Neuronal stem cell (in vitro differentiated cells): ENCODE results near the gene TPO.

Source experiments
- DNase-seq: peaks from one replicate; pipeline ENCODE4 v3.0.0-alpha.2; 2013; ENCODE audit warnings: low spot score
- H2AFZ ChIP-seq: one replicate; pipeline ENCODE4 v1.6.1; 2013; ENCODE audit warnings: mild to moderate bottlenecking, low read length, inconsistent platforms
- H2AK5ac ChIP-seq: 2 replicates; pipeline ENCODE4 v1.6.1; 2013; ENCODE audit warnings: low read depth, mild to moderate bottlenecking, inconsistent platforms, low read length, moderate library complexity, mixed read lengths
- H2BK120ac ChIP-seq: 2 replicates; pipeline ENCODE4 v1.6.1; 2013; ENCODE audit warnings: low read depth, mild to moderate bottlenecking, inconsistent platforms, low read length, moderate library complexity, mixed read lengths
- H2BK12ac ChIP-seq: one replicate; pipeline ENCODE4 v1.6.1; 2013; ENCODE audit warnings: low read length, inconsistent platforms
- H2BK15ac ChIP-seq: 2 replicates; pipeline ENCODE4 v1.6.1; 2013; ENCODE audit warnings: mild to moderate bottlenecking, low read length, inconsistent platforms, mixed read lengths
- H2BK5ac ChIP-seq: one replicate; pipeline ENCODE4 v1.6.1; 2013; ENCODE audit warnings: inconsistent platforms, mild to moderate bottlenecking, low read length, moderate library complexity
- H3K14ac ChIP-seq: one replicate; pipeline ENCODE4 v1.6.1; 2013; ENCODE audit warnings: low read length, inconsistent platforms
- H3K18ac ChIP-seq: 2 replicates; pipeline ENCODE4 v1.6.1; 2013; ENCODE audit warnings: low read length, inconsistent platforms
- H3K23ac ChIP-seq: 2 replicates; pipeline ENCODE4 v1.6.1; 2013; ENCODE audit warnings: low read depth, mild to moderate bottlenecking, mixed read lengths, low read length, inconsistent platforms; ENCODE audit not compliant: poor library complexity
- H3K27ac ChIP-seq: replicated peaks from 3 replicates; pipeline ENCODE4 v1.5.1; 2013; ENCODE audit warnings: low read length, inconsistent platforms
- H3K27me3 ChIP-seq, 3 experiments: 2 replicates each; pipeline ENCODE4 v1.6.1; 2013; ENCODE audit warnings: low read length in 3 of 3, mild to moderate bottlenecking in 2 of 3, inconsistent platforms in 1 of 3, low read depth in 1 of 3, mixed read lengths in 1 of 3, moderate library complexity in 1 of 3; ENCODE audit not compliant: control insufficient read depth in 3 of 3, insufficient read depth in 3 of 3
- H3K36me3 ChIP-seq, 2 donors: replicated peaks in 1 of 2; 2 replicates each; pipeline ENCODE4 v1.6.1; 2013; ENCODE audit warnings: low read length in 2 of 2; ENCODE audit not compliant: control insufficient read depth in 2 of 2, insufficient read depth in 2 of 2
- H3K4ac ChIP-seq: 2 replicates; pipeline ENCODE4 v1.6.1; 2013; ENCODE audit warnings: inconsistent platforms, mild to moderate bottlenecking, low read length, moderate library complexity
- H3K4me1 ChIP-seq, 2 donors: 1 replicate in 1 of 2; 2 replicates in 1 of 2; pipeline ENCODE4 v1.6.1; 2013; ENCODE audit warnings: low read length in 2 of 2, low read depth in 1 of 2; ENCODE audit not compliant: control insufficient read depth in 2 of 2, insufficient read depth in 1 of 2
- H3K4me2 ChIP-seq: one replicate; pipeline ENCODE4 v1.6.1; 2013; ENCODE audit warnings: mild to moderate bottlenecking, low read length, inconsistent platforms; ENCODE audit not compliant: insufficient read depth, poor library complexity, severe bottlenecking
- H3K4me3 ChIP-seq, 2 donors: 2 replicates each; pipeline ENCODE4 v1.5.1; 2013; ENCODE audit warnings: low read length in 2 of 2, mild to moderate bottlenecking in 2 of 2, inconsistent platforms in 1 of 2, moderate library complexity in 1 of 2
- H3K79me1 ChIP-seq: one replicate; pipeline ENCODE4 v1.6.1; 2013; ENCODE audit warnings: low read depth, mild to moderate bottlenecking, inconsistent platforms, low read length, moderate library complexity
- H3K9ac ChIP-seq: one replicate; pipeline ENCODE4 v1.6.1; 2013; ENCODE audit warnings: mild to moderate bottlenecking, low read depth, low read length, inconsistent platforms; ENCODE audit not compliant: poor library complexity
- H3K9me3 ChIP-seq, 2 donors: replicated peaks in 1 of 2; 2 replicates each; pipeline versions ENCODE3 to v1.6.1; 2013; ENCODE audit warnings: low read length in 2 of 2, mild to moderate bottlenecking in 2 of 2, inconsistent platforms in 1 of 2, low read depth in 1 of 2, mixed read lengths in 1 of 2, moderate library complexity in 1 of 2; ENCODE audit not compliant: control insufficient read depth in 2 of 2, insufficient read depth in 1 of 2
- H4K8ac ChIP-seq: one replicate; pipeline ENCODE4 v1.6.1; 2013; ENCODE audit warnings: low read depth, mild to moderate bottlenecking, inconsistent platforms, low read length, moderate library complexity
- H4K91ac ChIP-seq: one replicate; pipeline ENCODE4 v1.6.1; 2013; ENCODE audit warnings: low read length, low read depth, mild to moderate bottlenecking, inconsistent platforms; ENCODE audit not compliant: poor library complexity
- WGBS, 2 donors: extraction: QIAGEN DNeasy Blood & Tissue Kit; methylation state at CpG; one replicate each; pipeline ENCODE4 v1.1.7; 2013; ENCODE audit warnings: missing lambda C conversion rate in 2 of 2, mixed read lengths in 1 of 2; ENCODE audit not compliant: insufficient read length in 2 of 2, insufficient replicate concordance in 1 of 2; ENCODE audit errors: extremely low coverage in 2 of 2; 5-methylcytosine and 5-hydroxymethylcytosine counted together

The TPO gene

GRCh38 chr2:1375794-1376193 lies 37.5 kb upstream of the TPO start:
- Histone ChIP-seq H4K91ac (no peak overlapping the region), H3K18ac (no peak overlapping the region), H2AK5ac (no peak overlapping the region), H3K23ac (no peak overlapping the region), H2BK120ac (no peak overlapping the region), H3K4me1 (peaks cover 0 to 1% of the 10 kb centered on the region in 2 donors), H2BK12ac (no peak overlapping the region), H3K9me3 (no peaks in the 10 kb centered on the region), H3K4ac (no peak overlapping the region), H2BK15ac (no peak overlapping the region), H3K27me3 (no peaks in the 10 kb centered on the region), H3K4me2 (no peak overlapping the region), H3K27ac (no peak overlapping the region), H3K79me1 (no peaks in the 10 kb centered on the region), H2AFZ (no peak overlapping the region), H3K14ac (no peak overlapping the region), H3K9ac (no peak overlapping the region), H3K36me3 (no peaks in the 10 kb centered on the region), H4K8ac (no peak overlapping the region), H2BK5ac (no peak overlapping the region), H3K4me3 (no peak overlapping the region)
- no peak for DNase-seq
- no CpG with 5 or more reads among the region's 14 CpGs for WGBS, 2 donors

GRCh38 chr2:1377473-1377872 lies 35.8 kb upstream of the TPO start:
- H4K8ac ChIP-seq, result no peak overlapping the region
- H2AFZ ChIP-seq, result no peak overlapping the region
- no peak overlapping the region for H2BK5ac ChIP-seq
- H3K23ac ChIP-seq, result no peak overlapping the region
- no peaks in the 10 kb centered on the region for H3K4me1 ChIP-seq
- no peak overlapping the region for H3K27ac ChIP-seq
- H3K4me2 ChIP-seq, result no peak overlapping the region
- H2BK120ac ChIP-seq, result no peak overlapping the region
- H3K9ac ChIP-seq, result no peak overlapping the region
- no peaks in the 10 kb centered on the region for H3K79me1 ChIP-seq
- no peaks in the 10 kb centered on the region for H3K36me3 ChIP-seq
- no peaks in the 10 kb centered on the region for H3K9me3 ChIP-seq
- no peak overlapping the region for H3K4ac ChIP-seq
- WGBS, 2 donors, result no CpG with 5 or more reads among the region's 6 CpGs
- DNase-seq, result no peak
- H3K4me3 ChIP-seq, result no peak overlapping the region
- no peak overlapping the region for H2BK15ac ChIP-seq
- no peak overlapping the region for H4K91ac ChIP-seq
- H3K14ac ChIP-seq, result no peak overlapping the region
- no peak overlapping the region for H2AK5ac ChIP-seq
- no peaks in the 10 kb centered on the region for H3K27me3 ChIP-seq
- H3K18ac ChIP-seq, result no peak overlapping the region
- no peak overlapping the region for H2BK12ac ChIP-seq

GRCh38 chr2:1378456-1379150 lies 34.7 kb upstream of the TPO start:
- Histone ChIP-seq H3K4me3 (no peak overlapping the region), H3K4ac (no peak overlapping the region), H3K27ac (no peak overlapping the region), H3K79me1 (no peaks in the 10 kb centered on the region), H3K18ac (peak overlapping the region; percentile 63), H3K9ac (no peak overlapping the region), H3K14ac (peak overlapping the region; percentile 60), H2BK120ac (peak overlapping the region; percentile 32), H2BK15ac (peak overlapping the region; percentile 63), H2BK5ac (no peak overlapping the region), H3K4me2 (no peak overlapping the region), H2BK12ac (peak overlapping the region; percentile 77), H3K9me3 (no peaks in the 10 kb centered on the region), H4K8ac (peak overlapping the region; percentile 54), H3K4me1 (no peaks in the 10 kb centered on the region), H3K27me3 (no peaks in the 10 kb centered on the region), H3K36me3 (no peaks in the 10 kb centered on the region), H2AK5ac (peak overlapping the region; percentile 40), H3K23ac (peak overlapping the region; percentile 71), H2AFZ (no peak overlapping the region), H4K91ac (no peak overlapping the region)
- WGBS, 2 donors, result no CpG with 5 or more reads among the region's 17 CpGs
- DNase-seq, result no peak

- Histone ChIP-seq H3K79me1 (no peaks in the 10 kb centered on the region), H3K4me2 (no peak overlapping the region), H4K8ac (no peak overlapping the region), H3K27me3 (no peaks in the 10 kb centered on the region), H2BK15ac (no peak overlapping the region), H2BK120ac (no peak overlapping the region), H3K23ac (no peak overlapping the region), H3K4me3 (no peak overlapping the region), H3K9ac (no peak overlapping the region), H3K9me3 (no peaks in the 10 kb centered on the region), H4K91ac (no peak overlapping the region), H3K18ac (no peak overlapping the region), H3K14ac (no peak overlapping the region), H2AFZ (no peak overlapping the region), H3K27ac (no peak overlapping the region), H2BK5ac (no peak overlapping the region), H3K4ac (no peak overlapping the region), H2AK5ac (no peak overlapping the region), H3K4me1 (no peaks in the 10 kb centered on the region), H2BK12ac (no peak overlapping the region), H3K36me3 (no peaks in the 10 kb centered on the region)
- WGBS, 2 donors, result no CpG with 5 or more reads among the region's 3 CpGs
- DNase-seq, result no peak
Observed at GRCh38 chr2:1381644-1382043, 31.6 kb upstream of the TPO start.
